DOHH2 (cell line): Measurements from ENCODE around the gene CSNK1G2.

Source experiments
- H3F3A ChIP-seq: fragments of 200-600 bp; sonication (generic), shearing (Covaris generic); 2 replicates; pipeline ENCODE4 v1.6.0; 2016; ENCODE audit warnings: antibody characterized with exemption, mild to moderate bottlenecking; ENCODE audit not compliant: control insufficient read depth, insufficient read depth
- H3K27ac ChIP-seq: fragments of 200-600 bp; sonication (generic); 2 replicates; pipeline ENCODE4 v1.5.1; 2014; ENCODE audit warnings: low read depth, mild to moderate bottlenecking, low read length, moderate library complexity
- H3K27me3 ChIP-seq: fragments of 200-600 bp; sonication (generic); 2 replicates; pipeline ENCODE4 v1.6.1; 2014; ENCODE audit warnings: mild to moderate bottlenecking, low read length, mixed read lengths; ENCODE audit not compliant: control insufficient read depth
- H3K36me3 ChIP-seq: fragments of 200-600 bp; sonication (generic); 2 replicates; pipeline ENCODE4 v1.6.1; 2014; ENCODE audit warnings: mild to moderate bottlenecking, low read length, moderate library complexity, mixed read lengths; ENCODE audit not compliant: control insufficient read depth
- H3K4me1 ChIP-seq: fragments of 200-600 bp; sonication (generic); 2 replicates; pipeline ENCODE4 v1.6.1; 2014; ENCODE audit warnings: mild to moderate bottlenecking, low read length, mixed read lengths; ENCODE audit not compliant: control insufficient read depth
- H3K4me2 ChIP-seq: fragments of 200-600 bp; sonication (generic); 2 replicates; pipeline ENCODE4 v1.6.0; 2014; ENCODE audit warnings: mild to moderate bottlenecking, low read length, moderate library complexity
- H3K4me3 ChIP-seq: fragments of 200-600 bp; sonication (generic); 2 replicates; pipeline ENCODE4 v1.5.1; 2014; ENCODE audit warnings: mild to moderate bottlenecking, low read length, mixed read lengths
- H3K79me2 ChIP-seq: fragments of 200-600 bp; sonication (generic); 2 replicates; pipeline ENCODE4 v1.6.1; 2014; ENCODE audit warnings: mild to moderate bottlenecking, low read length, mixed read lengths; ENCODE audit not compliant: control insufficient read depth
- H3K9me2 ChIP-seq: fragments of 200-600 bp; sonication (generic); replicated peaks from 2 replicates; pipeline ENCODE4 v1.6.1; 2014; ENCODE audit warnings: mild to moderate bottlenecking, low read length, mixed read lengths; ENCODE audit not compliant: control insufficient read depth
- H3K9me3 ChIP-seq: fragments of 200-600 bp; sonication (generic); 2 replicates; pipeline ENCODE4 v1.6.1; 2014; ENCODE audit warnings: antibody characterized with exemption, low read length, mixed read lengths; ENCODE audit not compliant: control insufficient read depth, insufficient read depth
- H4K20me1 ChIP-seq: fragments of 200-600 bp; sonication (generic); 2 replicates; pipeline ENCODE4 v1.6.0; 2014; ENCODE audit warnings: low read depth, mild to moderate bottlenecking, antibody characterized with exemption, low read length, moderate library complexity; ENCODE audit not compliant: control insufficient read depth, insufficient read depth
- EZH2phosphoT487 ChIP-seq: fragments of 200-600 bp; sonication (generic); IDR thresholded peaks from 2 replicates; pipeline ENCODE4 v1.6.1; 2017; ENCODE audit warnings: borderline replicate concordance, mild to moderate bottlenecking, antibody characterized with exemption, low read length, moderate library complexity, mixed read lengths
- TF ChIP-seq, protein P1 (sequence below): fragments of 200-600 bp; sonication (generic); IDR thresholded peaks from one replicate; pipeline ENCODE4 v1.5.1; 2014; ENCODE audit warnings: antibody characterized with exemption, mild to moderate bottlenecking, low read depth, low read length; ENCODE audit not compliant: poor library complexity, severe bottlenecking

Gene CSNK1G2

GRCh38 chr19:1950640-1951039 is 9.7 kb downstream of the CSNK1G2 start:
- Histone ChIP-seq H3K36me3 (peaks cover 16% of the 10 kb centered on the region), H3F3A (no peaks in the 10 kb centered on the region), H3K4me3 (no peak overlapping the region), H3K27me3 (no peaks in the 10 kb centered on the region), H3K4me1 (no peaks in the 10 kb centered on the region), H4K20me1 (peaks cover 13% of the 10 kb centered on the region), H3K79me2 (peaks cover 94% of the 10 kb centered on the region), H3K9me2 (no peaks in the 10 kb centered on the region), H3K4me2 (no peak overlapping the region), H3K27ac (no peak overlapping the region), H3K9me3 (no peaks in the 10 kb centered on the region)
- TF ChIP-seq EZH2phosphoT487, result no peak
- TF ChIP-seq, protein P1, sequence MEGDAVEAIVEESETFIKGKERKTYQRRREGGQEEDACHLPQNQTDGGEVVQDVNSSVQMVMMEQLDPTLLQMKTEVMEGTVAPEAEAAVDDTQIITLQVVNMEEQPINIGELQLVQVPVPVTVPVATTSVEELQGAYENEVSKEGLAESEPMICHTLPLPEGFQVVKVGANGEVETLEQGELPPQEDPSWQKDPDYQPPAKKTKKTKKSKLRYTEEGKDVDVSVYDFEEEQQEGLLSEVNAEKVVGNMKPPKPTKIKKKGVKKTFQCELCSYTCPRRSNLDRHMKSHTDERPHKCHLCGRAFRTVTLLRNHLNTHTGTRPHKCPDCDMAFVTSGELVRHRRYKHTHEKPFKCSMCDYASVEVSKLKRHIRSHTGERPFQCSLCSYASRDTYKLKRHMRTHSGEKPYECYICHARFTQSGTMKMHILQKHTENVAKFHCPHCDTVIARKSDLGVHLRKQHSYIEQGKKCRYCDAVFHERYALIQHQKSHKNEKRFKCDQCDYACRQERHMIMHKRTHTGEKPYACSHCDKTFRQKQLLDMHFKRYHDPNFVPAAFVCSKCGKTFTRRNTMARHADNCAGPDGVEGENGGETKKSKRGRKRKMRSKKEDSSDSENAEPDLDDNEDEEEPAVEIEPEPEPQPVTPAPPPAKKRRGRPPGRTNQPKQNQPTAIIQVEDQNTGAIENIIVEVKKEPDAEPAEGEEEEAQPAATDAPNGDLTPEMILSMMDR, result no peak

- TF ChIP-seq, protein P1, result no peak
- no peak for TF ChIP-seq EZH2phosphoT487
- Histone ChIP-seq H3K79me2 (peaks cover 98% of the 10 kb centered on the region), H3K9me2 (no peaks in the 10 kb centered on the region), H4K20me1 (peaks cover 17% of the 10 kb centered on the region), H3F3A (no peaks in the 10 kb centered on the region), H3K27ac (no peak overlapping the region), H3K9me3 (no peaks in the 10 kb centered on the region), H3K36me3 (peaks cover 16% of the 10 kb centered on the region), H3K27me3 (no peaks in the 10 kb centered on the region), H3K4me1 (no peaks in the 10 kb centered on the region), H3K4me3 (no peak overlapping the region), H3K4me2 (no peak overlapping the region)
Measured at GRCh38 chr19:1952635-1953034, 11.7 kb downstream of the CSNK1G2 start.

DNA sequence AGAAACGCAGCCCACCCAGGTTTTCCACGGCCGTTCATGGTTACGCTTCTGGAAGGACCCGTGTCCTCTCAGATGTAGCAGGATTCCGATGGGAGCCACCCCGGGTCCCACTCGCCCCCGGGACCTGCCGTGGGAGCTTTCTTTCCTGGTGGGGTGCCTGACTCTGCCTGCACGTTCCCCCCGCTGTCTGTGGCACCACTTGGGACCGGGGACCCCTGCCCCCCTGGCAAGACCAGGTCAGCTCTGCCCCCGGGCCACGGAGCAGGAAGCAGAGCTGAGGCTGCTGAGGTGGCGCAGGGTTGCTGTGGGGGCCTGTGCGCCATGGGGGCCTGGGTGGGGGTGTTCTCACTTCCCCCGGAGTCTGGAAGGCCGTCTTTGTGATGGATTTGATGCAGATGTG is 12.1 kb downstream of the CSNK1G2 start:
- Histone ChIP-seq H3K4me1 (no peaks in the 10 kb centered on the region), H3F3A (no peaks in the 10 kb centered on the region), H3K9me2 (no peaks in the 10 kb centered on the region), H3K9me3 (no peaks in the 10 kb centered on the region), H3K79me2 (peaks cover 98% of the 10 kb centered on the region), H3K4me3 (no peak overlapping the region), H3K36me3 (peaks cover 16% of the 10 kb centered on the region), H3K4me2 (no peak overlapping the region), H3K27me3 (no peaks in the 10 kb centered on the region), H4K20me1 (peaks cover 17% of the 10 kb centered on the region), H3K27ac (no peak overlapping the region)
- no peak for TF ChIP-seq EZH2phosphoT487

GRCh38 chr19:1953441-1954094 is 12.6 kb downstream of the CSNK1G2 start:
- no peaks in the 10 kb centered on the region for H3K4me1 ChIP-seq
- H4K20me1 ChIP-seq, result peaks cover 17% of the 10 kb centered on the region
- H3K79me2 ChIP-seq, result peaks cover 94% of the 10 kb centered on the region
- peaks cover 16% of the 10 kb centered on the region for H3K36me3 ChIP-seq
- H3K4me3 ChIP-seq, result no peak overlapping the region
- no peaks in the 10 kb centered on the region for H3K9me2 ChIP-seq
- TF ChIP-seq, protein P1, result no peak
- no peak for TF ChIP-seq EZH2phosphoT487
- H3K9me3 ChIP-seq, result no peaks in the 10 kb centered on the region
- H3K27me3 ChIP-seq, result no peaks in the 10 kb centered on the region
- H3K27ac ChIP-seq, result no peak overlapping the region
- H3K4me2 ChIP-seq, result no peak overlapping the region
- no peaks in the 10 kb centered on the region for H3F3A ChIP-seq
